PFSK-1 (cell line): ENCODE data around the gene GALK1.

Experiments
- FOXP2 ChIP-seq: optimal IDR thresholded peaks from 2 replicates; pipeline ENCODE3; 2011; ENCODE audit warnings: borderline replicate concordance, control low read depth, inconsistent platforms; ENCODE audit not compliant: insufficient read depth; ENCODE audit errors: extremely low read length, extremely low read depth
- POLR2AphosphoS5 ChIP-seq: IDR thresholded peaks from 2 replicates; pipeline ENCODE4 v1.6.1; 2012; ENCODE audit warnings: low read depth, mild to moderate bottlenecking, control low read depth, low read length, moderate library complexity
- REST ChIP-seq, 2 experiments: IDR thresholded peaks; 2 replicates each; pipeline versions ENCODE4 v1.6.1 to v1.8.0; 2011 to 2012; ENCODE audit warnings: low read depth in 2 of 2, low read length in 2 of 2, control low read depth in 1 of 2, inconsistent platforms in 1 of 2, mild to moderate bottlenecking in 1 of 2, moderate library complexity in 1 of 2; ENCODE audit not compliant: insufficient read depth in 1 of 2
- SIN3A ChIP-seq: IDR thresholded peaks from 2 replicates; pipeline ENCODE4 v1.6.1; 2012; ENCODE audit warnings: mild to moderate bottlenecking, low read length, moderate library complexity, borderline replicate concordance; ENCODE audit not compliant: insufficient read depth
- TAF1 ChIP-seq: IDR thresholded peaks from 2 replicates; pipeline ENCODE4 v1.6.1; 2012; ENCODE audit warnings: low read length, control low read depth, borderline replicate concordance; ENCODE audit not compliant: insufficient read depth

Gene GALK1

GRCh38 chr17:75752802-75753513, 12.0 kb downstream of the GALK1 start:
- TF ChIP-seq REST (IDR thresholded peaks at IDR 0.05; ENCODE audit: insufficient read depth in 1 of 2, low read depth in 2 of 2, low read length in 2 of 2) = no peak
- no peak for TF ChIP-seq TAF1
- TF ChIP-seq POLR2AphosphoS5 = no peak
- no peak for TF ChIP-seq SIN3A
- TF ChIP-seq FOXP2 = no peak

GRCh38 chr17:75752405-75752709, 12.6 kb downstream of the GALK1 start:
- no peak for TF ChIP-seq POLR2AphosphoS5
- no peak for TF ChIP-seq TAF1
- TF ChIP-seq SIN3A = no peak
- no peak for TF ChIP-seq REST (IDR thresholded peaks at IDR 0.05; ENCODE audit: insufficient read depth in 1 of 2, low read depth in 2 of 2, low read length in 2 of 2)
- no peak for TF ChIP-seq FOXP2

GRCh38 chr17:75751676-75752404, 13.2 kb downstream of the GALK1 start:
- TF ChIP-seq SIN3A (no peak), FOXP2 (no peak), POLR2AphosphoS5 (no peak)

GRCh38 chr17:75750661-75751423, 14.2 kb downstream of the GALK1 start:
- TF ChIP-seq REST (IDR thresholded peaks at IDR 0.05; ENCODE audit: insufficient read depth in 1 of 2, low read depth in 2 of 2, low read length in 2 of 2) (no peak), FOXP2 (no peak), TAF1 (no peak), SIN3A (no peak), POLR2AphosphoS5 (no peak)

GRCh38 chr17:75749545-75750389, 15.2 kb downstream of the GALK1 start:
- no peak for TF ChIP-seq POLR2AphosphoS5
- TF ChIP-seq FOXP2 = no peak
- 0 out of 4 replicates have a peak, but pooled peaks of 1 of the 2 experiments have one; percentile 14 for TF ChIP-seq REST (IDR thresholded peaks at IDR 0.05; ENCODE audit: insufficient read depth in 1 of 2, low read depth in 2 of 2, low read length in 2 of 2)
- TF ChIP-seq SIN3A = no peak
